Measurements from ENCODE around the gene GABRB3.

- no peak for TF ChIP-seq CTCF (IDR thresholded peaks at IDR 0.05)
- no peak for TF ChIP-seq EZH2 (IDR thresholded peaks at IDR 0.05; ENCODE audit: borderline replicate concordance, insufficient read depth, low read depth, low read length, poor library complexity, severe bottlenecking)
Observed at GRCh38 chr15:26767169-26767670, 5.6 kb downstream of the GABRB3 start.

All from B cell (primary cell).